Lung (tissue), 12 donors: ENCODE results near the gene CTNNB1. TPM values are rescaled to one million over a fixed set of nuclear protein-coding genes. Genes with fewer than 3 reads are reported as not detected.

Experiments used
- ATAC-seq: fragments of 200-7000 bp; cut with Tn5 transposase; one replicate; pipeline ENCODE4 v1.9.1; 2020; ENCODE audit warnings: moderate number of reproducible peaks; ENCODE audit not compliant: insufficient read depth, low FRiP score
- DNase-seq, 3 donors: peaks; one replicate each; pipeline ENCODE4 v3.0.0-alpha.2; 2013 to 2017
- H3K27ac ChIP-seq, 2 donors: one replicate each; pipeline ENCODE4 v1.5.1; 2013; ENCODE audit warnings: mild to moderate bottlenecking in 2 of 2, moderate library complexity in 2 of 2, control low read depth in 1 of 2, inconsistent platforms in 1 of 2, low read depth in 1 of 2, low read length in 1 of 2
- H3K27me3 ChIP-seq, 3 donors: one replicate each; pipeline ENCODE4 v1.5.1; 2013; ENCODE audit warnings: low read length in 2 of 3; ENCODE audit not compliant: control insufficient read depth in 3 of 3, insufficient read depth in 3 of 3
- H3K36me3 ChIP-seq, 4 donors: one replicate each; pipeline ENCODE4 v1.5.1; 2013; ENCODE audit warnings: low read length in 4 of 4, mild to moderate bottlenecking in 1 of 4, moderate library complexity in 1 of 4; ENCODE audit not compliant: control insufficient read depth in 4 of 4, insufficient read depth in 4 of 4
- H3K4me1 ChIP-seq, 5 donors: one replicate each; pipeline ENCODE4 v1.5.1; 2013; ENCODE audit warnings: low read length in 5 of 5, mild to moderate bottlenecking in 2 of 5, moderate library complexity in 1 of 5; ENCODE audit not compliant: control insufficient read depth in 5 of 5, insufficient read depth in 5 of 5
- H3K4me3 ChIP-seq: one replicate; pipeline ENCODE4 v1.5.1; 2013; ENCODE audit warnings: mild to moderate bottlenecking, control low read depth, moderate library complexity
- H3K9ac ChIP-seq, 2 donors: one replicate each; pipeline ENCODE4 v1.5.1; 2013; ENCODE audit warnings: low read length in 2 of 2, control low read depth in 1 of 2; ENCODE audit not compliant: insufficient read depth in 1 of 2
- H3K9me3 ChIP-seq, 4 donors: one replicate each; pipeline ENCODE4 v1.5.1; 2013; ENCODE audit warnings: low read length in 3 of 4, mild to moderate bottlenecking in 1 of 4, moderate library complexity in 1 of 4; ENCODE audit not compliant: control insufficient read depth in 4 of 4, insufficient read depth in 3 of 4
- WGBS, 2 donors: extraction: QIAGEN DNeasy Blood & Tissue Kit; methylation state at CpG; one replicate each; pipeline ENCODE4 v1.1.7; 2013; 5-methylcytosine and 5-hydroxymethylcytosine counted together
- polyA plus RNA-seq, 2 donors: library from polyadenylated mRNA; stranded (reverse); fragments of 200-250 nt; gene quantifications; one replicate each; pipeline ENCODE4 v1.2.1, GENCODE V29; 2013
- total RNA-seq, 2 donors: library from RNA; depleted of rRNA in 1 of 2; stranded (reverse); fragments of >200 nt in 1 of 2; gene quantifications; one replicate each; pipeline ENCODE4 v1.2.1, GENCODE V29; 2014 to 2021
- TF ChIP-seq, protein P1 (sequence below): IDR thresholded peaks from 2 replicates; pipeline ENCODE4 v1.5.1; 2012; ENCODE audit warnings: mild to moderate bottlenecking; ENCODE audit errors: control extremely low read depth, extremely low read depth
- donor health status: control.
- donor health status: control.
- donor health status: Bipolar disorder and iron deficiency.
- donor health status: healthy.
- donor health status: DM: yes; HTN: yes; CAD: no.

Gene CTNNB1
- total and polyA plus RNA-seq, 4 donors, result 90.3 to 631 (median 315) TPM

DNA sequence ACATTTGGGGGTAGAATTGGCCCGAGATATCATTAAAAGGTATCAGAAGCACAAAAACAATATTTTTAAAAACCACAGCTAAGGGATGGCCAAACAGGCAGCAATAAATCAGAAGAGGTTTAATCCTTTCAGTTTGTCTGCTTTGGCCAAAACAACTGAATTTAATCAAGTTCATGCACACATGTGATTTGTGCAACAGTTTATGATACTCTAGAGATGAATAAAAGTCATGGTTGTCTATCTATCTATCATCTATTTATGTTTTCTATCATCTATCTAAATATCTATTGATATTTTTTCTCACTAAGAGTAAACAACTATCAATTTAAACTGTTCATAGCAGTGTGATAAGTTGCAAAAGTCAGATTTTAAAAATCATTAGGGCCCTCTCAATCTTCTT is 13.0 kb upstream of the CTNNB1 start:
- Histone ChIP-seq H3K4me1 (no peaks in the 10 kb centered on the region), H3K4me3 (no peak overlapping the region), H3K27me3 (no peaks in the 10 kb centered on the region), H3K9me3 (no peaks in the 10 kb centered on the region), H3K36me3 (no peaks in the 10 kb centered on the region), H3K9ac (no peak overlapping the region), H3K27ac (no peak overlapping the region)
- DNase-seq (no peak), ATAC-seq (no peak)
- TF ChIP-seq, protein P1, sequence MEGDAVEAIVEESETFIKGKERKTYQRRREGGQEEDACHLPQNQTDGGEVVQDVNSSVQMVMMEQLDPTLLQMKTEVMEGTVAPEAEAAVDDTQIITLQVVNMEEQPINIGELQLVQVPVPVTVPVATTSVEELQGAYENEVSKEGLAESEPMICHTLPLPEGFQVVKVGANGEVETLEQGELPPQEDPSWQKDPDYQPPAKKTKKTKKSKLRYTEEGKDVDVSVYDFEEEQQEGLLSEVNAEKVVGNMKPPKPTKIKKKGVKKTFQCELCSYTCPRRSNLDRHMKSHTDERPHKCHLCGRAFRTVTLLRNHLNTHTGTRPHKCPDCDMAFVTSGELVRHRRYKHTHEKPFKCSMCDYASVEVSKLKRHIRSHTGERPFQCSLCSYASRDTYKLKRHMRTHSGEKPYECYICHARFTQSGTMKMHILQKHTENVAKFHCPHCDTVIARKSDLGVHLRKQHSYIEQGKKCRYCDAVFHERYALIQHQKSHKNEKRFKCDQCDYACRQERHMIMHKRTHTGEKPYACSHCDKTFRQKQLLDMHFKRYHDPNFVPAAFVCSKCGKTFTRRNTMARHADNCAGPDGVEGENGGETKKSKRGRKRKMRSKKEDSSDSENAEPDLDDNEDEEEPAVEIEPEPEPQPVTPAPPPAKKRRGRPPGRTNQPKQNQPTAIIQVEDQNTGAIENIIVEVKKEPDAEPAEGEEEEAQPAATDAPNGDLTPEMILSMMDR, result no peak
- 59 to 84% methylated on average over 1 of the region's 1 CpG for WGBS, 2 donors

DNA sequence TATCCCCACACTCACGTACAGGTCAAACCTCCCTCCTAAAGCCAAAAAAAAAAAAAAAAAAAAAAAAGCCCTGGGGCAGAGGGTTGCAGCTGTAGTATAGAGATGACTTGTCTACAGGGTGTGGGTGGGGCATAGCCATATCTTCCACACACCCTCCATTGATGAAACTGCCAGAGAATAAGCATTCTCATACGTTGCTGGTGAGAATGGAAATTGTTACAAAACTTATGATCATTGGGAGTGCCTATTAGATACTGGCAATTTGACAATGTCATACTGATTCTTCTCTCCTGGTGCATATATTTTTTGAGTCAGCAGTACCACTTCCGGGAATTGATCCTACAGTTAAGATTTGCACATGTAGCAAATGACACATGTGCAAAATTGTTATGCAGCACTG is 11.0 kb upstream of the CTNNB1 start:
- Histone ChIP-seq H3K27ac (no peak overlapping the region), H3K9ac (no peak overlapping the region), H3K4me3 (no peak overlapping the region), H3K27me3 (peaks cover 0 to 2% (median 0%) of the 10 kb centered on the region in 3 donors), H3K36me3 (no peaks in the 10 kb centered on the region), H3K9me3 (no peaks in the 10 kb centered on the region), H3K4me1 (no peaks in the 10 kb centered on the region)
- TF ChIP-seq, protein P1, result no peak
- DNase-seq (no peak), ATAC-seq (no peak)
- 79 to 88% methylated on average over 3 of the region's 3 CpGs for WGBS, 2 donors

- WGBS, 2 donors, result 89 to 96% methylated on average over 1 of the region's 1 CpG
- TF ChIP-seq, protein P1, result no peak
Measured at GRCh38 chr3:41190509-41191284, 8.6 kb upstream of the CTNNB1 start.

More at GRCh38 chr3:41190509-41191284, 8.6 kb upstream of the CTNNB1 start:
- Histone ChIP-seq H3K9ac (no peak overlapping the region), H3K9me3 (no peaks in the 10 kb centered on the region), H3K36me3 (no peaks in the 10 kb centered on the region), H3K4me1 (no peaks in the 10 kb centered on the region), H3K27ac (no peak overlapping the region), H3K27me3 (peaks cover 0 to 4% (median 0%) of the 10 kb centered on the region in 3 donors), H3K4me3 (no peak overlapping the region)
- DNase-seq, result no peak
- ATAC-seq, result no peak
